Calu3 (cell line): Measurements from ENCODE around the gene GALNT17. TPM values are rescaled to one million over a fixed set of nuclear protein-coding genes. Genes with fewer than 3 reads are reported as not detected.

Experiments
- BruUV-seq: library from RNA; stranded (reverse); fragments of 400-500 nt; replicated peaks from 2 replicates; lab custom pipeline; 2021; lab: Mats Ljungman, UMichigan
- CTCF ChIA-PET: fragments of 300-600 bp; sonication (Branson Sonifier 250); formaldehyde crosslinking; loops from one replicate; lab custom pipeline; 2022; ENCODE audit warnings: antibody characterized with exemption; lab: Charles Lee
- DNase-seq: peaks from one replicate; pipeline ENCODE4 v3.0.0; 2022
- H3K27ac Mint-ChIP-seq: one replicate; pipeline ENCODE4 v1.8.0; 2022; ENCODE audit warnings: mixed read lengths; ENCODE audit not compliant: unreplicated experiment
- H3K27me3 Mint-ChIP-seq: one replicate; pipeline ENCODE4 v1.8.0; 2022; ENCODE audit warnings: mixed read lengths; ENCODE audit not compliant: unreplicated experiment
- H3K36me3 Mint-ChIP-seq: one replicate; pipeline ENCODE4 v1.8.0; 2022; ENCODE audit warnings: mild to moderate bottlenecking, moderate library complexity, mixed read lengths; ENCODE audit not compliant: insufficient read depth, unreplicated experiment
- H3K4me1 Mint-ChIP-seq: one replicate; pipeline ENCODE4 v1.8.0; 2022; ENCODE audit warnings: mild to moderate bottlenecking, low read depth, mixed read lengths; ENCODE audit not compliant: unreplicated experiment
- H3K4me3 Mint-ChIP-seq: one replicate; pipeline ENCODE4 v1.8.0; 2022; ENCODE audit warnings: mild to moderate bottlenecking, low read depth, moderate library complexity, mixed read lengths; ENCODE audit not compliant: unreplicated experiment
- H3K9me3 Mint-ChIP-seq: one replicate; pipeline ENCODE4 v1.8.0; 2022; ENCODE audit warnings: low read depth, mixed read lengths; ENCODE audit not compliant: unreplicated experiment
- intact Hi-C: fragments of 100-400 bp; cut with micrococcal nuclease; formaldehyde crosslinking; loops from one replicate; pipeline ENCODE4 v1.10.0; 2022; ENCODE audit not compliant: unreplicated experiment
- total RNA-seq: library from RNA; stranded (reverse); gene quantifications from 2 replicates; pipeline ENCODE4 v1.2.3, GENCODE V29; 2022
- TF ChIP-seq, protein P1 (sequence below): fragments of 200-600 bp; IDR thresholded peaks from one replicate; pipeline ENCODE4 v1.8.0; 2022; ENCODE audit warnings: antibody characterized with exemption; ENCODE audit not compliant: unreplicated experiment

Gene GALNT17
- total RNA-seq, 1 experiment from 2014 or later = not detected

DNA sequence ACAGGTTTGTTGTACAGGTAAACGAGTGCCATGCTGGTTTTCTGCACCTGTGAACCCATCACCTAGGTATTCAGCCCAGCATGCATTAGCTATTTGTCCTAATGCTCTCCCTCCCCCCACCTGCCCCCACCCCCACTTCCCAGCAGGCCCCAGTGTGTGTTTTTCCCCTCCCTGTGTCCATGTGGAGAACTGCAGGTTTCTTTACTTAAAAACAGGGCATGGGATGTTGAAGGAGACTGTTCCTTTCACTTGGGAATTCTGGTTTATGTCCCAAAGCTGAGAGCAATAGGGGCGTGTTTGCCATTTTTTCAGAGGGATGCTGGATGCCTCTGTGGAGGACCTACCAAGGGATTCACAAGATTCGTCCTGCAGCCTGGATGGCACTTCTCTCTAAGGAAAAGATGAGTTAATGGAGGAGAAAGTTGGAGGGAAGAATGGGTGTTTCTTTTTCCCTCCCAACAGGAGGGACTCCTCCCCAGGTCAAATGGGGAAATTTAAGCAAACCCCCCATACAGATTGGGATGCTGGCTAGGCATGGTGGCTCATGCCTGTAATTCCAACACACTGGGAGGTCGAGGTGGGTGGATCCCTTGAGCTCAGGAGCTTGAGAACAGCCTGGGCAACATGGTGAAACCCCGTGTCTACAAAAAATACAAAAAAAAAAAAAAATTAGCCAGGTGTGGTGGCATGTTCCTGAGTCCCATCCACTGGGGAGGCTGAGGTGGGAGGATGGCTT is 136.0 kb downstream of the GALNT17 start:
- Mint-ChIP-seq H3K27me3 (no peaks in the 10 kb centered on the region), H3K4me1 (no peaks in the 10 kb centered on the region), H3K27ac (no peak overlapping the region), H3K4me3 (no peak overlapping the region), H3K9me3 (peaks cover 10% of the 10 kb centered on the region), H3K36me3 (no peaks in the 10 kb centered on the region)
- DNase-seq = no peak
- intact Hi-C loops = no loop called here
- CTCF ChIA-PET = no interaction called here
- TF ChIP-seq, protein P1, sequence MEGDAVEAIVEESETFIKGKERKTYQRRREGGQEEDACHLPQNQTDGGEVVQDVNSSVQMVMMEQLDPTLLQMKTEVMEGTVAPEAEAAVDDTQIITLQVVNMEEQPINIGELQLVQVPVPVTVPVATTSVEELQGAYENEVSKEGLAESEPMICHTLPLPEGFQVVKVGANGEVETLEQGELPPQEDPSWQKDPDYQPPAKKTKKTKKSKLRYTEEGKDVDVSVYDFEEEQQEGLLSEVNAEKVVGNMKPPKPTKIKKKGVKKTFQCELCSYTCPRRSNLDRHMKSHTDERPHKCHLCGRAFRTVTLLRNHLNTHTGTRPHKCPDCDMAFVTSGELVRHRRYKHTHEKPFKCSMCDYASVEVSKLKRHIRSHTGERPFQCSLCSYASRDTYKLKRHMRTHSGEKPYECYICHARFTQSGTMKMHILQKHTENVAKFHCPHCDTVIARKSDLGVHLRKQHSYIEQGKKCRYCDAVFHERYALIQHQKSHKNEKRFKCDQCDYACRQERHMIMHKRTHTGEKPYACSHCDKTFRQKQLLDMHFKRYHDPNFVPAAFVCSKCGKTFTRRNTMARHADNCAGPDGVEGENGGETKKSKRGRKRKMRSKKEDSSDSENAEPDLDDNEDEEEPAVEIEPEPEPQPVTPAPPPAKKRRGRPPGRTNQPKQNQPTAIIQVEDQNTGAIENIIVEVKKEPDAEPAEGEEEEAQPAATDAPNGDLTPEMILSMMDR = no peak
- no TSS peak for BruUV-seq

DNA sequence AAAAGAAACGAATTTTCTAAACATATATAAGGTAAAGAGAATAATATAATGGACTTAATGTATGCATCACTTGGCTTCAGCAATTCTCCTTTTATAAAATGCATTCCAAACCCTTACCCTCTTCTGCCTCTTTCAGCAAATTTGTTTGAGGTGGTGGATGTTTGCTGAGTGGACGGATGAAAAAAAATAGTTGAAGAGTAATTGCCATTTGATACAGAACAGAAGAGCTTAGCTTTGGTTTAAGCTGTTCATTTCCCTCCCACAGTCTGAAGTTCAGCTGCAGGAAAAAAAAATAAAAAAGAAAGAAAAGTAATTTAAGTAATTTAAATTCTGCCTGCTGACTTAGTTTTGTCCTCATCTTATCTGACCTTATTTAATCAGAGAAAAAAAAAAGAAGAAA is 138.6 kb downstream of the GALNT17 start:
- Mint-ChIP-seq H3K27me3 (no peaks in the 10 kb centered on the region), H3K27ac (no peak overlapping the region), H3K36me3 (no peaks in the 10 kb centered on the region), H3K4me3 (no peak overlapping the region), H3K4me1 (no peaks in the 10 kb centered on the region), H3K9me3 (peaks cover 7% of the 10 kb centered on the region)
- BruUV-seq = no TSS peak
- DNase-seq = no peak
- intact Hi-C loops = no loop called here
- CTCF ChIA-PET = interaction anchor here (0.7 kb wide), 1 partner anchor 20 kb away, joined by 3 read pairs; no protein-coding TSS in a partner anchor
- TF ChIP-seq, protein P1 = no peak

DNA sequence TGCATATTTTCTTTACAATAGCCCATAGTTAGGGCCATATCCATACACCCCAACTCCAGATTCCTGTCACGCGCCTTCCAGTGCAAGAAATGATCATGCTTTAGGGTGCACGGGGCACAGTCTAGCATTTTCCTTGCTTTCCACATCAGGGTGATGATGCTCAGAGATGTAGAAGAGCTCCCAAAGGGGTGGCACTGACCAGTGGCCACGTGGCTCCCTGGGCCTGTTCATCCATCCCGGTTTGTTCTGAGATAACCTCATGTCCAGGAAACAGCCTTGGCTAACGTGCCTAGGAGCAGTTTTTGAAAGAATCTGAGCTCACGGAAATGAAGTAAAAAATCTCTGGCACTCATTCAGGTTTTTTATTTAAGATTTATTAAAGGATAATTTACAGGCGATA is 139.3 kb downstream of the GALNT17 start:
- no peak overlapping the region for H3K4me3 Mint-ChIP-seq
- CTCF ChIA-PET = no interaction called here
- intact Hi-C loops = no loop called here
- H3K9me3 Mint-ChIP-seq = peaks cover 7% of the 10 kb centered on the region
- H3K4me1 Mint-ChIP-seq = no peaks in the 10 kb centered on the region
- H3K27ac Mint-ChIP-seq = no peak overlapping the region
- no peaks in the 10 kb centered on the region for H3K36me3 Mint-ChIP-seq
- H3K27me3 Mint-ChIP-seq = no peaks in the 10 kb centered on the region
- TF ChIP-seq, protein P1 = no peak
- no TSS peak for BruUV-seq
- DNase-seq = no peak

DNA sequence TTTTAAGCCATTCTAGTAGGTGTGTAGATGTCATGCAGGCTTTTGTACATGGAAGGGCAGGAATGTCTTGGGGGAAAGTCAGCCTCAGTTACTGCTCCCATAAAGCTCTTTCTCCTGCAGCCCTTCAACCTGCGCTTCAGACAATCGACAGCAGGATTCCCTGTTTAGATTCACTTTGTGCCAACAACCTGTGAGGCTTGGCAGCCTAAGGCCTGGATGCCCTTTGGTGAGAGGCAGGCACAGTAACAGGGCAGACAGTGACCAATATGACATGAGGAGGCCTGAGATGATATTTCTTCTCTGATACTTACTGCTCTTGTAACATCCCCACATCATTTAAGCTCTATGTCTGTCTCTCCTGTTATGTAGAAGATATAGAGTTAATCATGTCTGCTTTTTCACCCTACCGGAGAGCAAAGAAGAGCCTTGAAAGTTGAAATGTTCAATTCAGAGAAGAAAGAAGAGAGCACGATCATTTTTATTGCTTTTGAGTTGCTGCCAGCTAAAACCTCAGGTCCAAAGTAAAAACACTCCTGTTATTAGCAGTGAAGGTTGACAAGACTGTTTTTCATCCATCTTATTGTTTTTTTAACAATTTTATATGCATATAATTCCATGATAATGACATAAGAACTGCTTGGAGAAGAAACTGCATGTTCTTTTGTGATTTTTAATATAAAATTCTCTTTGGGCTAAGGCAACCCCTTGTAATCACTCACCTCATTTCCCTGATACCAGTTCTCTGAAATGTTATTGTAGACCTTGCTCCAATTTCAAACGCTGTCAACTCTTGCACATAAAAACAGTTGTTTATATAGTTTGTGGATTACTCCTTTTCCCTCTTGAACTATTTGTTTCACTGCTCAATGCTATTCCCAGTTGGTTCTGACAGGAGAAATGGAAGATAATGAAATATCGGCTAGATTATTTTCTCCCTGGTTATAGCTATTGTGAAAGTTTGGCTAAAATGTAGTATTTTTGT is 140.9 kb downstream of the GALNT17 start:
- Mint-ChIP-seq H3K4me3 (no peak overlapping the region), H3K9me3 (peaks cover 7% of the 10 kb centered on the region), H3K36me3 (no peaks in the 10 kb centered on the region), H3K27ac (no peak overlapping the region), H3K4me1 (no peaks in the 10 kb centered on the region), H3K27me3 (no peaks in the 10 kb centered on the region)
- no peak for DNase-seq
- no TSS peak for BruUV-seq
- intact Hi-C loops = no loop called here
- CTCF ChIA-PET = no interaction called here
- TF ChIP-seq, protein P1 = no peak
